Measurements from ENCODE around the gene SMCHD1.

The SMCHD1 gene

DNA sequence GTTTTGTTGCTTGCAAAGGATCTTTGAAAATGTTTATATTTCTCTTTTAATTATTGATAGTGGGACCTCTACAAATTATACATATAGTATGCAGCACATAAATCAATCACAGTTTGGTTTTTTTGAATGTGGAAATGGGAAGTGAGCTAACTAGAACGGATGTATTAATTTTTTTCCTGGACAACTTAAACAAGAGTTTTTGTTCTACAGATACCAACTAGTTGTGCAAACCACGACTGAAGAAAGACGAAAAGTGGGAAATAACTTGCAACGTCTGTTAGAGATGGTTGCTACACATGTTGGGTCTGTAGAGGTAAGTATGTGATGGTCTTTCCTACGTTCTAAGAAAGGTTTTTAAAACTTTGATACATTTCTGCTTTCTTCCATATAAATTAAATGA lies 45.0 kb upstream of the SMCHD1 start:
- H3K4me3 ChIP-seq (ENCODE audit: low read depth in 1 of 2, low read length in 2 of 2): no peak overlapping the region
- no peak overlapping the region for H3K27ac ChIP-seq (ENCODE audit: low read length)
- peaks cover 8% of the 10 kb centered on the region for H3K4me1 ChIP-seq (ENCODE audit: insufficient read depth, low read length)
- H3K27me3 ChIP-seq (ENCODE audit: insufficient read depth, low read length, poor library complexity): no peaks in the 10 kb centered on the region
- H3K36me3 ChIP-seq (ENCODE audit: insufficient read depth, low read length): peaks cover 83% of the 10 kb centered on the region
- TF ChIP-seq, protein P1, sequence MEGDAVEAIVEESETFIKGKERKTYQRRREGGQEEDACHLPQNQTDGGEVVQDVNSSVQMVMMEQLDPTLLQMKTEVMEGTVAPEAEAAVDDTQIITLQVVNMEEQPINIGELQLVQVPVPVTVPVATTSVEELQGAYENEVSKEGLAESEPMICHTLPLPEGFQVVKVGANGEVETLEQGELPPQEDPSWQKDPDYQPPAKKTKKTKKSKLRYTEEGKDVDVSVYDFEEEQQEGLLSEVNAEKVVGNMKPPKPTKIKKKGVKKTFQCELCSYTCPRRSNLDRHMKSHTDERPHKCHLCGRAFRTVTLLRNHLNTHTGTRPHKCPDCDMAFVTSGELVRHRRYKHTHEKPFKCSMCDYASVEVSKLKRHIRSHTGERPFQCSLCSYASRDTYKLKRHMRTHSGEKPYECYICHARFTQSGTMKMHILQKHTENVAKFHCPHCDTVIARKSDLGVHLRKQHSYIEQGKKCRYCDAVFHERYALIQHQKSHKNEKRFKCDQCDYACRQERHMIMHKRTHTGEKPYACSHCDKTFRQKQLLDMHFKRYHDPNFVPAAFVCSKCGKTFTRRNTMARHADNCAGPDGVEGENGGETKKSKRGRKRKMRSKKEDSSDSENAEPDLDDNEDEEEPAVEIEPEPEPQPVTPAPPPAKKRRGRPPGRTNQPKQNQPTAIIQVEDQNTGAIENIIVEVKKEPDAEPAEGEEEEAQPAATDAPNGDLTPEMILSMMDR (IDR thresholded peaks at IDR 0.05; ENCODE audit: borderline replicate concordance, extremely low read depth, low read length, poor library complexity, severe bottlenecking): no peak
- TF ChIP-seq EZH2 (IDR thresholded peaks at IDR 0.05; ENCODE audit: borderline replicate concordance, low read depth, low read length, severe bottlenecking): no peak
- H3K4me2 ChIP-seq (ENCODE audit: insufficient read depth, low read length): no peak overlapping the region
- ATAC-seq (ENCODE audit: insufficient read depth, low read depth) (no peak), DNase-seq (no peak)
- no peak overlapping the region for H3K9ac ChIP-seq (ENCODE audit: low read depth, low read length)
- H3K9me3 ChIP-seq (ENCODE audit: insufficient read depth, low read length, severe bottlenecking): no peaks in the 10 kb centered on the region
- H4K20me1 ChIP-seq (ENCODE audit: insufficient read depth, low read length): no peaks in the 10 kb centered on the region
- peaks cover 12% of the 10 kb centered on the region for H3K79me2 ChIP-seq (ENCODE audit: insufficient read depth, low read length)
- H2AFZ ChIP-seq (ENCODE audit: low read depth, low read length): no peak overlapping the region

DNA sequence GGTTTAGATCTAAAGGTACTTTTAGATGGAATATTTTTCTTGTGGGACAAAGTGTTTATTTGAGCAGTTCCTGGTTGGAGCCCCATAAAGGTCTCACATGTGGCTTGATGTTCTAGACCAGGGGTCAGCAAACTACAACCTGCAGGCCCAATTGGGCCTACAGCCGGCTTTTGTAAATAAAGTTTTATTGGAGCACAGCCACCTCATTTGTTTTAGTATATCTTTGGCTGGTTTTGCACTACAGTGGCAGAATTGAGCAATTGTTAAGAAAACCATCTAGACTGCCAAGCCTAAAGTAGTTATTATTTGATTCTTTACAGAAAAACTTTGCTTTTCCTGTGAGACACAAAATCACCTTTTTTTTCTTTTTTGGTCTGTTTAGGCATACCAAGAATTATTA lies 42.5 kb upstream of the SMCHD1 start:
- no peaks in the 10 kb centered on the region for H3K9me3 ChIP-seq (ENCODE audit: insufficient read depth, low read length, severe bottlenecking)
- peaks cover 89% of the 10 kb centered on the region for H3K36me3 ChIP-seq (ENCODE audit: insufficient read depth, low read length)
- no peak overlapping the region for H3K4me2 ChIP-seq (ENCODE audit: insufficient read depth, low read length)
- no peaks in the 10 kb centered on the region for H3K79me2 ChIP-seq (ENCODE audit: insufficient read depth, low read length)
- ATAC-seq (ENCODE audit: insufficient read depth, low read depth): no peak
- H2AFZ ChIP-seq (ENCODE audit: low read depth, low read length): no peak overlapping the region
- no peak for TF ChIP-seq EZH2 (IDR thresholded peaks at IDR 0.05; ENCODE audit: borderline replicate concordance, low read depth, low read length, severe bottlenecking)
- TF ChIP-seq, protein P1 (IDR thresholded peaks at IDR 0.05; ENCODE audit: borderline replicate concordance, extremely low read depth, low read length, poor library complexity, severe bottlenecking): no peak
- H3K4me1 ChIP-seq (ENCODE audit: insufficient read depth, low read length): no peaks in the 10 kb centered on the region
- H3K9ac ChIP-seq (ENCODE audit: low read depth, low read length): no peak overlapping the region
- no peak overlapping the region for H3K27ac ChIP-seq (ENCODE audit: low read length)
- no peaks in the 10 kb centered on the region for H4K20me1 ChIP-seq (ENCODE audit: insufficient read depth, low read length)
- DNase-seq: no peak
- H3K27me3 ChIP-seq (ENCODE audit: insufficient read depth, low read length, poor library complexity): no peaks in the 10 kb centered on the region
- H3K4me3 ChIP-seq (ENCODE audit: low read depth in 1 of 2, low read length in 2 of 2): no peak overlapping the region

DNA sequence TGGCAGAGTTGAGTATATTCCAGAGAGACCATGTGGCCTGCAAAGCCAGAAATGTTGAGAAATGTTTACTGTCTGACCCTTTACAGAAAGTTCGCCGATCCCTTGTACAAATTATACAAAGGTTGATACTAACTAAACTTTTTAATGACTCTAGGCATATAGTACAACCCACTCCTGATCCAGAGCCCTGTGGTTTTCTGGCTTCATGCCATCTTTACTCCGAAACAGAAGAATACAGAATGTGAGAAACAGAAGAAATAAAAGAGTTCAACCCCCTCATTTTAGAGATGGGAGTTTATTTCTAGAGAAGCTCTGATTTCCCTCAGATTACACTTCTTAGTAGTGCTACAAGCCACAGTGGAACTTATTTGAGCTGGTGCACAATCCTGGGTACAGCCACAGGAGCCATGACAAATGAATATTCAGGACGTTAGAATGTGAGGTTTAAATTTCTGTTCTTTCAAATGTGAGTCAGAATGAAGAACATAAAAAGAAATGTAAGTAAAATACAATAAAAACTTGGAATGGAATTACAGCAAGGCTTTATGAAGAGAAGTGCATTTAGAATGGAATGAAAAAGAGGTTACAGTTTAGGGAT lies 38.0 kb upstream of the SMCHD1 start:
- Histone ChIP-seq H3K27me3 (ENCODE audit: insufficient read depth, low read length, poor library complexity) (no peaks in the 10 kb centered on the region), H3K79me2 (ENCODE audit: insufficient read depth, low read length) (no peaks in the 10 kb centered on the region), H3K4me2 (ENCODE audit: insufficient read depth, low read length) (no peak overlapping the region), H4K20me1 (ENCODE audit: insufficient read depth, low read length) (no peaks in the 10 kb centered on the region), H2AFZ (ENCODE audit: low read depth, low read length) (no peak overlapping the region), H3K4me1 (ENCODE audit: insufficient read depth, low read length) (no peaks in the 10 kb centered on the region), H3K36me3 (ENCODE audit: insufficient read depth, low read length) (peaks cover 46% of the 10 kb centered on the region), H3K27ac (ENCODE audit: low read length) (no peak overlapping the region), H3K9ac (ENCODE audit: low read depth, low read length) (no peak overlapping the region), H3K9me3 (ENCODE audit: insufficient read depth, low read length, severe bottlenecking) (no peaks in the 10 kb centered on the region), H3K4me3 (ENCODE audit: low read depth in 1 of 2, low read length in 2 of 2) (no peak overlapping the region)
- DNase-seq (no peak), ATAC-seq (ENCODE audit: insufficient read depth, low read depth) (no peak)
- no peak for TF ChIP-seq EZH2 (IDR thresholded peaks at IDR 0.05; ENCODE audit: borderline replicate concordance, low read depth, low read length, severe bottlenecking)
- TF ChIP-seq, protein P1 (IDR thresholded peaks at IDR 0.05; ENCODE audit: borderline replicate concordance, extremely low read depth, low read length, poor library complexity, severe bottlenecking): no peak

Measured in DND-41 (cell line).